ENCODE results near the gene ATF7IP.

Gene ATF7IP

GRCh38 chr12:14514946-14515345, 149.5 kb downstream of the ATF7IP start:
- H3K4me3 ChIP-seq (ENCODE audit: low read depth, low read length), result no peak overlapping the region
- TF ChIP-seq CTCF (IDR thresholded peaks at IDR 0.05; ENCODE audit: borderline replicate concordance, insufficient read depth, low read depth, low read length), result no peak

GRCh38 chr12:14521822-14522221, 156.3 kb downstream of the ATF7IP start:
- no peak for TF ChIP-seq CTCF (IDR thresholded peaks at IDR 0.05; ENCODE audit: borderline replicate concordance, insufficient read depth, low read depth, low read length)
- H3K4me3 ChIP-seq (ENCODE audit: low read depth, low read length), result no peak overlapping the region

- no peak overlapping the region for H3K4me3 ChIP-seq (ENCODE audit: low read depth, low read length)
- TF ChIP-seq CTCF (IDR thresholded peaks at IDR 0.05; ENCODE audit: borderline replicate concordance, insufficient read depth, low read depth, low read length), result no peak
Measured at GRCh38 chr12:14525964-14526363, 160.5 kb downstream of the ATF7IP start.

- TF ChIP-seq CTCF (IDR thresholded peaks at IDR 0.05; ENCODE audit: borderline replicate concordance, insufficient read depth, low read depth, low read length), result no peak
- no peak overlapping the region for H3K4me3 ChIP-seq (ENCODE audit: low read depth, low read length)
Measured at GRCh38 chr12:14532152-14532551, 166.7 kb downstream of the ATF7IP start.

- TF ChIP-seq CTCF (IDR thresholded peaks at IDR 0.05; ENCODE audit: borderline replicate concordance, insufficient read depth, low read depth, low read length), result no peak
Measured at GRCh38 chr12:14537088-14537487, 171.6 kb downstream of the ATF7IP start.

GRCh38 chr12:14540801-14541462, 175.4 kb downstream of the ATF7IP start:
- no peak for TF ChIP-seq CTCF (IDR thresholded peaks at IDR 0.05; ENCODE audit: borderline replicate concordance, insufficient read depth, low read depth, low read length)
- H3K4me3 ChIP-seq (ENCODE audit: low read depth, low read length), result no peak overlapping the region

More at GRCh38 chr12:14537088-14537487, 171.6 kb downstream of the ATF7IP start:
- H3K4me3 ChIP-seq (ENCODE audit: low read depth, low read length), result no peak overlapping the region

Measured in GM12875 (cell line).